ENCODE measurements around the gene PRPF19.

The PRPF19 gene

DNA sequence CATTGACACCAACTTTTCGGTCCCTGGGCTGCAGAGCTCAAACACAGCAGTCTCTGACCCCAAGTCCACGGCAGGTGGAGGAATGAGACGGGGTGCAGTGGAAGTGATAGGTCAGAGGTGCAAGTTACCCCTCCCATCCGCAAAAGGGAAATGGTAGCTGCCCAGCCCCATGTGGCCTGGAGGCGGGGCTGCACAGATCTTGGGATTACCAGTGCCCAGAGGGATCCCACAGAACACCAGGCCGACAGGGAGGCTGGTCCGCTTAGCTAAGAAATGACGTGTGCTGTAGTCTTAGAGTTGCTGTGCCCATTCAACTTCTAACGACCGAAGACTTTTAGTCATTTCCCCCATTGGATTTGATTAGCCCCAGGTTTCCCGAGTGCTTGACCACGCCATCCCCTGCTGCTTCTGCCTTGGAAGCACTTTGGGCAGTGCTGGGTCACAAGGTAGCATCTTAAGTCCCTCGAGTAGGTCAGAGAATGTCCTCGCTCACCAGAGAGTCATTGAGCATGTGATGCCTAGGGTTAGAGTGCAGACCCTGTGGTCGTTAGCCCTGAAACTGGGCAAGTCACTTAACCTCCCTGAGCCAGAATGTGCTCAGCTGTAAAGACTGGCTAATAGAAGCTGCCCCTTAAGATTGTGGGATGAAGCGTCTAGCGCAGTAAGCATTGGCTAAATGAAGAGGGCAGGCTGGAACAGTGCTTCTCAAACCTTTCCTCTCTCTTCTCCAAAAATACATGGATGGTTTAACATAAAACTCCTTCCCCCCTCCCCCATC, 54.9 kb downstream of the PRPF19 start:
- peak overlapping the region in 1 of 2 experiments; percentile 14 for H3K27ac ChIP-seq (ENCODE audit: insufficient read depth in 1 of 2, low read depth in 1 of 2, low read length in 2 of 2, poor library complexity in 1 of 2, severe bottlenecking in 2 of 2)
- H3K4me3 ChIP-seq (ENCODE audit: control insufficient read depth in 1 of 7, extremely low read depth in 1 of 7, insufficient read depth in 4 of 7, low read depth in 2 of 7, low read length in 6 of 7): no peak overlapping the region
- no peaks in the 10 kb centered on the region for H3K27me3 ChIP-seq (replicated peaks in 2 of 5; ENCODE audit: control insufficient read depth in 4 of 5, insufficient read depth in 5 of 5, low read length in 4 of 5)
- WGBS (ENCODE audit: insufficient coverage): 95% methylated on average over 15 of the region's 17 CpGs
- DNase-seq: no peak
- no peaks in the 10 kb centered on the region for H3K9me3 ChIP-seq (ENCODE audit: control extremely low read depth in 1 of 5, control insufficient read depth in 4 of 5, insufficient read depth in 2 of 5, low read depth in 1 of 5, low read length in 4 of 5)
- peaks cover 5 to 49% (median 43%) of the 10 kb centered on the region in 4 experiments for H3K4me1 ChIP-seq (ENCODE audit: control extremely low read depth in 1 of 4, control insufficient read depth in 4 of 4, insufficient read depth in 4 of 4, low read length in 3 of 4)
- peaks cover 4 to 61% (median 39%) of the 10 kb centered on the region in 4 experiments for H3K36me3 ChIP-seq (ENCODE audit: control insufficient read depth in 4 of 4, insufficient read depth in 4 of 4, low read length in 3 of 4)
- ChIA-PET POLR2A (no interaction called here), CTCF (interaction anchor here (1.5 to 2.5 kb wide), 2 partner anchors 20 to 36 kb away, joined by 10 to 12 read pairs; no protein-coding TSS in a partner anchor)

- 93% methylated on average over 17 of the region's 29 CpGs for WGBS (ENCODE audit: insufficient coverage)
These were observed 56.5 kb downstream of the PRPF19 start for GRCh38 chr11:60849641-60850520.

GRCh38 chr11:60848714-60849151, 57.7 kb downstream of the PRPF19 start:
- no peak overlapping the region for H3K4me3 ChIP-seq (ENCODE audit: control insufficient read depth in 1 of 7, extremely low read depth in 1 of 7, insufficient read depth in 4 of 7, low read depth in 2 of 7, low read length in 6 of 7)
- DNase-seq: peak in 1 of 3 donors; percentile 30
- H3K36me3 ChIP-seq (ENCODE audit: control insufficient read depth in 4 of 4, insufficient read depth in 4 of 4, low read length in 3 of 4): peaks cover 7 to 75% (median 43%) of the 10 kb centered on the region in 4 experiments
- ChIA-PET POLR2A (no interaction called here), CTCF (interaction anchor here (0.7 to 4.4 kb wide), 6 partner anchors 12 to 162 kb away, joined by 3 to 17 read pairs (median 4); no protein-coding TSS in a partner anchor)
- H3K4me1 ChIP-seq (ENCODE audit: control extremely low read depth in 1 of 4, control insufficient read depth in 4 of 4, insufficient read depth in 4 of 4, low read length in 3 of 4): peaks cover 6 to 33% (median 30%) of the 10 kb centered on the region in 4 experiments
- peak overlapping the region in 1 of 2 experiments; percentile 50 for H3K27ac ChIP-seq (ENCODE audit: insufficient read depth in 1 of 2, low read depth in 1 of 2, low read length in 2 of 2, poor library complexity in 1 of 2, severe bottlenecking in 2 of 2)
- H3K27me3 ChIP-seq (replicated peaks in 2 of 5; ENCODE audit: control insufficient read depth in 4 of 5, insufficient read depth in 5 of 5, low read length in 4 of 5): no peaks in the 10 kb centered on the region
- WGBS (ENCODE audit: insufficient coverage): 52% methylated on average over 10 of the region's 10 CpGs
- H3K9me3 ChIP-seq (ENCODE audit: control extremely low read depth in 1 of 5, control insufficient read depth in 4 of 5, insufficient read depth in 2 of 5, low read depth in 1 of 5, low read length in 4 of 5): no peaks in the 10 kb centered on the region

More at GRCh38 chr11:60849641-60850520, 56.5 kb downstream of the PRPF19 start:
- H3K4me3 ChIP-seq (ENCODE audit: control insufficient read depth in 1 of 7, extremely low read depth in 1 of 7, insufficient read depth in 4 of 7, low read depth in 2 of 7, low read length in 6 of 7): no peak overlapping the region
- H3K27ac ChIP-seq (ENCODE audit: insufficient read depth in 1 of 2, low read depth in 1 of 2, low read length in 2 of 2, poor library complexity in 1 of 2, severe bottlenecking in 2 of 2): no peak overlapping the region
- peaks cover 4 to 35% (median 31%) of the 10 kb centered on the region in 4 experiments for H3K4me1 ChIP-seq (ENCODE audit: control extremely low read depth in 1 of 4, control insufficient read depth in 4 of 4, insufficient read depth in 4 of 4, low read length in 3 of 4)
- H3K9me3 ChIP-seq (ENCODE audit: control extremely low read depth in 1 of 5, control insufficient read depth in 4 of 5, insufficient read depth in 2 of 5, low read depth in 1 of 5, low read length in 4 of 5): no peaks in the 10 kb centered on the region
- H3K27me3 ChIP-seq (replicated peaks in 2 of 5; ENCODE audit: control insufficient read depth in 4 of 5, insufficient read depth in 5 of 5, low read length in 4 of 5): no peaks in the 10 kb centered on the region
- H3K36me3 ChIP-seq (ENCODE audit: control insufficient read depth in 4 of 4, insufficient read depth in 4 of 4, low read length in 3 of 4): peaks cover 4 to 69% (median 42%) of the 10 kb centered on the region in 4 experiments
- DNase-seq: no peak
- ChIA-PET POLR2A (no interaction called here), CTCF (interaction anchor here (0.6 to 2.5 kb wide), 7 partner anchors 19 to 161 kb away, joined by 3 to 12 read pairs (median 4); no protein-coding TSS in a partner anchor)

DNA sequence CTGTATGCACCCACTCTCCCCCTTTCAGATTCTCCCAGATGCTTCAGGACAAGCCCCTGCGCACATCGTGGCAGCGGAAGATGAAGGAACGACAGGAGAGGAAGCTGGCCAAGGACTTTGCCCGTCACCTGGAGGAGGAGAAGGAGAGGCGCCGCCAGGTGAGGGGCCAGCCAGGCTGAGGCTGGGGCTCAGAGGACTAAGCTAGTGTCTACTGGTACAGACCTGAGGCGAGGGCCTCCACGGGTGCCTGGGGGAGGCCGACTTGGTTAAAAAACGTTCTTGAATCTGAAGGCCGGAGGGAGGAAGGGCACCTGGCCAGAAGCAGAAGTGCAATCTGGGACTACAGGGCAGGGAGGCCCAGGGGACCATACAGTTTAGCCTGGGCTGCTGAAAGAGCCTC, 58.5 kb downstream of the PRPF19 start:
- ChIA-PET CTCF (interaction anchor here (4.4 kb wide), 1 partner anchor 40 kb away, joined by 17 read pairs; no protein-coding TSS in a partner anchor), POLR2A (interaction anchor here (0.6 kb wide), 1 partner anchor 1472 kb away, joined by 4 read pairs; no protein-coding TSS in a partner anchor)
- no peaks in the 10 kb centered on the region for H3K27me3 ChIP-seq (replicated peaks in 2 of 5; ENCODE audit: control insufficient read depth in 4 of 5, insufficient read depth in 5 of 5, low read length in 4 of 5)
- no peaks in the 10 kb centered on the region for H3K9me3 ChIP-seq (ENCODE audit: control extremely low read depth in 1 of 5, control insufficient read depth in 4 of 5, insufficient read depth in 2 of 5, low read depth in 1 of 5, low read length in 4 of 5)
- peaks cover 15 to 37% (median 31%) of the 10 kb centered on the region in 4 experiments for H3K4me1 ChIP-seq (ENCODE audit: control extremely low read depth in 1 of 4, control insufficient read depth in 4 of 4, insufficient read depth in 4 of 4, low read length in 3 of 4)
- no peak overlapping the region for H3K27ac ChIP-seq (ENCODE audit: insufficient read depth in 1 of 2, low read depth in 1 of 2, low read length in 2 of 2, poor library complexity in 1 of 2, severe bottlenecking in 2 of 2)
- WGBS (ENCODE audit: insufficient coverage): 90% methylated on average over 12 of the region's 12 CpGs
- H3K4me3 ChIP-seq (ENCODE audit: control insufficient read depth in 1 of 7, extremely low read depth in 1 of 7, insufficient read depth in 4 of 7, low read depth in 2 of 7, low read length in 6 of 7): no peak overlapping the region
- no peak for DNase-seq
- peaks cover 7 to 69% (median 41%) of the 10 kb centered on the region in 4 experiments for H3K36me3 ChIP-seq (ENCODE audit: control insufficient read depth in 4 of 4, insufficient read depth in 4 of 4, low read length in 3 of 4)

GRCh38 chr11:60847281-60847680, 59.1 kb downstream of the PRPF19 start:
- WGBS (ENCODE audit: insufficient coverage): 81% methylated on average over 13 of the region's 13 CpGs
- Histone ChIP-seq H3K27ac (ENCODE audit: insufficient read depth in 1 of 2, low read depth in 1 of 2, low read length in 2 of 2, poor library complexity in 1 of 2, severe bottlenecking in 2 of 2) (no peak overlapping the region), H3K9me3 (ENCODE audit: control extremely low read depth in 1 of 5, control insufficient read depth in 4 of 5, insufficient read depth in 2 of 5, low read depth in 1 of 5, low read length in 4 of 5) (no peaks in the 10 kb centered on the region), H3K4me1 (ENCODE audit: control extremely low read depth in 1 of 4, control insufficient read depth in 4 of 4, insufficient read depth in 4 of 4, low read length in 3 of 4) (peaks cover 15 to 42% (median 38%) of the 10 kb centered on the region in 4 experiments), H3K27me3 (replicated peaks in 2 of 5; ENCODE audit: control insufficient read depth in 4 of 5, insufficient read depth in 5 of 5, low read length in 4 of 5) (no peaks in the 10 kb centered on the region), H3K4me3 (ENCODE audit: control insufficient read depth in 1 of 7, extremely low read depth in 1 of 7, insufficient read depth in 4 of 7, low read depth in 2 of 7, low read length in 6 of 7) (no peak overlapping the region), H3K36me3 (ENCODE audit: control insufficient read depth in 4 of 4, insufficient read depth in 4 of 4, low read length in 3 of 4) (peaks cover 7 to 66% (median 38%) of the 10 kb centered on the region in 4 experiments)
- ChIA-PET POLR2A (interaction anchor here (0.6 kb wide), 1 partner anchor 1473 kb away, joined by 4 read pairs; no protein-coding TSS in a partner anchor), CTCF (interaction anchor here (0.7 to 4.4 kb wide), 3 partner anchors 16 to 82 kb away, joined by 3 to 17 read pairs (median 3); no protein-coding TSS in a partner anchor)
- no peak for DNase-seq

DNA sequence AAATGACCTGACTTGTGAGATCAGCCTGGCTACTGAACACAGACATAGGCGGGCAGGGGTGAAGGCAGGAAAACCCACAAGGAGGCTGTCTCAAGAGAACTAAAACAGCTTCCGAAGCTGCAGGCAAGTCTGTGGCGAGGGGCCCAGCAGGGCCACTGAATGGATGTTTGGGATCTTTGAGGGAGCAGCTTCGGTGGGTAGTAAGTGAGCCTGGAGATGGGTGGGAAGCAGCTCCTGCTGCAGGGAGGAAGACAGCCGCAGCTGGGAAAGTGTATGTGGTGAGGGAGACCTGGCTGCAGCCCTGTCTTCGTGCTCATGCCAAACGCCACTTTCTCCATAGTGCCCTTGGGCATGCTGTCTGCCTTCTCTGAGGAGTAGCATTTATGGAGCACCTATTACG, 61.0 kb downstream of the PRPF19 start:
- POLR2A ChIA-PET: no interaction called here
- WGBS (ENCODE audit: insufficient coverage): 100% methylated on average over 8 of the region's 8 CpGs
- Histone ChIP-seq H3K9me3 (ENCODE audit: control extremely low read depth in 1 of 5, control insufficient read depth in 4 of 5, insufficient read depth in 2 of 5, low read depth in 1 of 5, low read length in 4 of 5) (no peaks in the 10 kb centered on the region), H3K27me3 (replicated peaks in 2 of 5; ENCODE audit: control insufficient read depth in 4 of 5, insufficient read depth in 5 of 5, low read length in 4 of 5) (no peaks in the 10 kb centered on the region), H3K36me3 (ENCODE audit: control insufficient read depth in 4 of 4, insufficient read depth in 4 of 4, low read length in 3 of 4) (peaks cover 7 to 47% (median 24%) of the 10 kb centered on the region in 4 experiments), H3K27ac (ENCODE audit: insufficient read depth in 1 of 2, low read depth in 1 of 2, low read length in 2 of 2, poor library complexity in 1 of 2, severe bottlenecking in 2 of 2) (no peak overlapping the region), H3K4me1 (ENCODE audit: control extremely low read depth in 1 of 4, control insufficient read depth in 4 of 4, insufficient read depth in 4 of 4, low read length in 3 of 4) (peaks cover 15 to 49% (median 45%) of the 10 kb centered on the region in 4 experiments), H3K4me3 (ENCODE audit: control insufficient read depth in 1 of 7, extremely low read depth in 1 of 7, insufficient read depth in 4 of 7, low read depth in 2 of 7, low read length in 6 of 7) (no peak overlapping the region)
- CTCF ChIA-PET: interaction anchor here (2.4 to 4.4 kb wide), 2 partner anchors 10 to 42 kb away, joined by 9 to 17 read pairs; partner anchors contain the start of gene PTGDR2
- DNase-seq: no peak

All from common myeloid progenitor, CD34-positive (primary cell).